Neural cell (in vitro differentiated cells): ENCODE measurements around the gene RIPK1. TPM values are rescaled to one million over a fixed set of nuclear protein-coding genes. Genes with fewer than 3 reads are reported as not detected.
A peak's percentile ranks its signal among the peaks of the same experiment; 100 is the strongest.
"Not testable (repeated sequence)": the region's sequence is repeated elsewhere in the genome, so short reads cannot be mapped to it uniquely, and the experiment has no call there.

Experiments used
- H2AFZ ChIP-seq: fragments of 200-600, 300-800 bp; sonication (generic), shearing (Covaris generic); 2 replicates; pipeline ENCODE4 v1.6.0; 2014; ENCODE audit warnings: low read depth, mild to moderate bottlenecking, antibody characterized with exemption, low read length, moderate library complexity
- H3F3A ChIP-seq: fragments of 200-600 bp; shearing (Covaris generic); 2 replicates; pipeline ENCODE4 v1.6.1; 2016; ENCODE audit warnings: mild to moderate bottlenecking, moderate library complexity, mixed read lengths, antibody characterized with exemption, low read length; ENCODE audit not compliant: insufficient read depth, poor library complexity, severe bottlenecking
- H3K27ac ChIP-seq: fragments of 200-600, 300-800 bp; sonication (generic), shearing (Covaris generic); 2 replicates; pipeline ENCODE4 v1.5.1; 2014; ENCODE audit warnings: mild to moderate bottlenecking, low read length, moderate library complexity
- H3K27me3 ChIP-seq: fragments of 300-800, 200-600 bp; sonication (generic), shearing (Covaris generic); 2 replicates; pipeline ENCODE4 v1.6.0; 2014; ENCODE audit warnings: mild to moderate bottlenecking, low read depth, low read length, moderate library complexity; ENCODE audit not compliant: insufficient read depth
- H3K36me3 ChIP-seq: fragments of 300-800, 200-600 bp; sonication (generic), shearing (Covaris generic); 2 replicates; pipeline ENCODE4 v1.5.1; 2014; ENCODE audit warnings: mild to moderate bottlenecking, antibody characterized with exemption, low read length, moderate library complexity; ENCODE audit not compliant: insufficient read depth
- H3K4me2 ChIP-seq: fragments of 300-800, 200-600 bp; sonication (generic), shearing (Covaris generic); 2 replicates; pipeline ENCODE4 v1.6.0; 2014; ENCODE audit warnings: mild to moderate bottlenecking, low read length
- H3K4me3 ChIP-seq: fragments of 300-800, 200-600 bp; sonication (generic), shearing (Covaris generic); 2 replicates; pipeline ENCODE4 v1.5.1; 2014; ENCODE audit warnings: mild to moderate bottlenecking, low read length, moderate library complexity
- H3K79me2 ChIP-seq: fragments of 200-600 bp; shearing (Covaris generic); replicated peaks from 2 replicates; pipeline ENCODE4 v1.6.0; 2014; ENCODE audit warnings: mild to moderate bottlenecking, low read length, moderate library complexity; ENCODE audit not compliant: insufficient read depth
- H3K9ac ChIP-seq: fragments of 300-800, 200-600 bp; sonication (generic), shearing (Covaris generic); 2 replicates; pipeline ENCODE4 v1.6.1; 2016; ENCODE audit warnings: mild to moderate bottlenecking, low read length, mixed read lengths
- H3K9me2 ChIP-seq: fragments of 200-600 bp; shearing (Covaris generic); 2 replicates; pipeline ENCODE4 v1.6.1; 2016; ENCODE audit warnings: mild to moderate bottlenecking, low read length, mixed read lengths; ENCODE audit not compliant: insufficient read depth
- H3K9me3 ChIP-seq: fragments of 200-600, 300-800 bp; sonication (generic), shearing (Covaris generic); 2 replicates; pipeline ENCODE4 v1.6.1; 2016; ENCODE audit warnings: mild to moderate bottlenecking, mixed run types, low read length, moderate library complexity, mixed read lengths
- H4K20me1 ChIP-seq: fragments of 200-600 bp; shearing (Covaris generic); 2 replicates; pipeline ENCODE4 v1.6.1; 2016; ENCODE audit warnings: mild to moderate bottlenecking, mixed run types; ENCODE audit not compliant: insufficient read depth
- CTCF ChIP-seq: fragments of 450-650 bp; IDR thresholded peaks from 2 replicates; pipeline ENCODE4 v1.5.1; 2014; ENCODE audit warnings: antibody characterized with exemption, mild to moderate bottlenecking, moderate library complexity; ENCODE audit not compliant: poor library complexity, severe bottlenecking
- EP300 ChIP-seq: fragments of 450-650 bp; conservative IDR thresholded peaks from 2 replicates; pipeline ENCODE4 v1.6.1; 2014; ENCODE audit warnings: antibody characterized with exemption, mild to moderate bottlenecking, moderate library complexity; ENCODE audit not compliant: poor library complexity, severe bottlenecking
- EZH2 ChIP-seq: fragments of 200-600, 300-800 bp; shearing (Covaris generic), sonication (generic); IDR thresholded peaks from 2 replicates; pipeline ENCODE4 v1.6.1; 2014; ENCODE audit warnings: antibody characterized with exemption, low read length, borderline replicate concordance, mild to moderate bottlenecking; ENCODE audit not compliant: insufficient read depth, poor library complexity, severe bottlenecking
- MXI1 ChIP-seq: fragments of 450-650 bp; conservative IDR thresholded peaks from 2 replicates; pipeline ENCODE4 v1.6.1; 2014; ENCODE audit warnings: antibody characterized with exemption, mild to moderate bottlenecking; ENCODE audit not compliant: poor library complexity, severe bottlenecking
- POLR2AphosphoS5 ChIP-seq: IDR thresholded peaks from 2 replicates; pipeline ENCODE4 v1.6.1; 2012
- RAD21 ChIP-seq: fragments of 450-650 bp; conservative IDR thresholded peaks from 2 replicates; pipeline ENCODE4 v1.6.1; 2014; ENCODE audit warnings: antibody characterized with exemption, mild to moderate bottlenecking, moderate library complexity
- REST ChIP-seq: IDR thresholded peaks from 2 replicates; pipeline ENCODE4 v1.6.1; 2012; ENCODE audit warnings: borderline replicate concordance
- SMC3 ChIP-seq: fragments of 450-650 bp; conservative IDR thresholded peaks from 2 replicates; pipeline ENCODE4 v1.6.1; 2014; ENCODE audit warnings: antibody characterized with exemption, mild to moderate bottlenecking, moderate library complexity; ENCODE audit not compliant: poor library complexity
- TAF1 ChIP-seq: IDR thresholded peaks from 2 replicates; pipeline ENCODE4 v1.6.1; 2012; ENCODE audit warnings: low read depth
- polyA plus RNA-seq: library from polyadenylated mRNA; depleted of rRNA; stranded (reverse); fragments of >200 nt; gene quantifications from 2 replicates; pipeline ENCODE4 v1.2.3, GENCODE V29; 2014

The RIPK1 gene
- polyA plus RNA-seq, 1 donor from 2014 or later = 8.5 TPM

GRCh38 chr6:3156184-3157130 lies 88.2 kb downstream of the RIPK1 start:
- Histone ChIP-seq H3K4me3 (peak overlapping the region; percentile 94), H3K36me3 (peaks cover 11% of the 10 kb centered on the region), H3K9ac (peak overlapping the region; percentile 98), H3K27ac (peak overlapping the region; percentile 96), H3K4me2 (peak overlapping the region; percentile 73), H3K79me2 (peaks cover 46% of the 10 kb centered on the region)
- not testable (repeated sequence) for H4K20me1 ChIP-seq, H3K27me3 ChIP-seq, H3F3A ChIP-seq, H3K9me3 ChIP-seq, H2AFZ ChIP-seq, H3K9me2 ChIP-seq
- TF ChIP-seq EP300 = peak; percentile 8
- peak; percentile 61 for TF ChIP-seq POLR2AphosphoS5

GRCh38 chr6:3157131-3157933 lies 89.0 kb downstream of the RIPK1 start, which contains the start of gene TUBB2A:
Gene TUBB2A, minus strand, starts transcription at chr6:3157544. Its CDS starts 81 bp downstream, at chr6:3157463.
- Histone ChIP-seq H3K9ac (peak within 1 kb of the TSS; percentile 98), H3K9me3 (no peaks in the 10 kb centered on the region), H3K27me3 (no peaks in the 10 kb centered on the region), H3K27ac (peak within 1 kb of the TSS; percentile 96), H3K4me2 (peak within 1 kb of the TSS; percentile 73), H3F3A (peaks cover 3% of the 10 kb centered on the region), H2AFZ (peak within 1 kb of the TSS; percentile 45), H3K79me2 (peaks cover 53% of the 10 kb centered on the region), H3K9me2 (no peaks in the 10 kb centered on the region), H4K20me1 (no peaks in the 10 kb centered on the region), H3K36me3 (peaks cover 11% of the 10 kb centered on the region), H3K4me3 (peak within 1 kb of the TSS; percentile 94)
- peak; percentile 76 for TF ChIP-seq EP300
- TF ChIP-seq SMC3 = peak; percentile 86
- peak; percentile 78 for TF ChIP-seq MXI1
- TF ChIP-seq CTCF = peak; percentile 88
- TF ChIP-seq EZH2 = no peak
- peak; percentile 75 for TF ChIP-seq RAD21
- TF ChIP-seq TAF1 = peak; percentile 83
- peak; percentile 99 for TF ChIP-seq POLR2AphosphoS5
- TF ChIP-seq REST = peak; percentile 77
